Activated CD4-positive, CD25-positive, alpha-beta regulatory T cell treated with anti-CD3 and anti-CD28 coated beads, Interleukin-2, amount 50 U/mL, for 16 hours (primary cell): ENCODE data around the gene GPR35.

Source experiments
- DNase-seq: peaks from one replicate; pipeline ENCODE4 v3.0.0-alpha.2; 2020; ENCODE audit warnings: low read depth, low spot score

Gene GPR35

DNA sequence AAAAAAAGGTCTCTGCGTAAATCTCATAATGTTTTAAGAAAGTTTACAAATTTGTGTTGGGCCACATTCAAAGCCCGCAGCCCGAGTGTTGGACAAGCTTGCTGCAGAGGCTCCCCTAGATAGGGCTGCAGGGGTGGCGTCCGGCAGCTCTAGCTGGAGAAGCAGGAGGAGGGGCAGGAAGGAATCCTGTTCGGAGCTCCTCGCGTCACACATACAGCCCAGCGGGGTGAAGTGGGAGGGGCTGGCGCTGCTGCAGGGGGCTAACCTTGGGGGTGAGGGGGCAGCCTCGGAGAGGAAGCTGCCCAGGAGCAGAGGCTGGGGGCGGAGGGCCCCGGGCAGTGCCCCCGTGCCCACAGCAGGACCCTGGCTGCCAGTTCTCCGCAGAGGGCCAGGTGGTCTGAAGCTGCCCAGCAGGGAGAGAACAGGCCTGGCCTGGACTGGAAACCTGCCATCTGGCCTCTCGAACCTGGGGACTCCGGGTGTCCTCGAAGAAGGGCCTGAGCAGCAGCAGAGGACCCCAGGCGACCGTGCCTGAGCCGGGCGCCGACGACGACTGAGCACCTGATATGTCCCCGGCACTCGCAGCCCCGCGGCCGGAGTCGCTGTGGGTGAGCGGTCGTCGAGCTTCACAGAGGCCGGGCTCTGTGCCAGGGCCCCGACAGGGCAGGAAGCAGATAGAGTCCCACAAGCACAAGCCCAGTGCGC lies 2.6 kb upstream of the GPR35 start:
- no peak for DNase-seq

DNA sequence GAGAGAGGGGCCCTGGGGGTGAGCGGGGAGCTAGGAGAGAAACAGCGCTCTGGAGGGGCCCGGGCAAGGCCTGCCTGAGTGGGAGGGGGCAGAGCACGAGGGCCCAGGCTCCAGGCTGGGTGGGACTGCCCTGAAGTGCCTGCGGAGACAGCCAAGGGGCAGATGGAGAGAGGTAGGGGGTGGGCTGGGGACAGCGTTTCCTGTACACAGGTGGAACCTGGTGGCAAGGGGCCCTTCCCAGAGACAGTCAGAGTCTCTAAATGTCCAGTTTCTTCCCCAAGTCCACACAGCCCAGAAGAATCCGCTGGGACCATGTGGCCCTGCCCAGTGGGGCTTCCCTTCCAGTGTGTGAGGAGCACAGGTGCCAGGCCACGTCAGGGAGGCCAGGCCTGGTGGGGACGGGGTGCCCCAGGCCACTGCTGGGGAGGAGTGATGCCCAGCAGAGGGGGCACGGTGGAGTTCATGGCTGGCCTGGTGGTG lies 1.7 kb upstream of the GPR35 start:
- DNase-seq, result no peak

DNA sequence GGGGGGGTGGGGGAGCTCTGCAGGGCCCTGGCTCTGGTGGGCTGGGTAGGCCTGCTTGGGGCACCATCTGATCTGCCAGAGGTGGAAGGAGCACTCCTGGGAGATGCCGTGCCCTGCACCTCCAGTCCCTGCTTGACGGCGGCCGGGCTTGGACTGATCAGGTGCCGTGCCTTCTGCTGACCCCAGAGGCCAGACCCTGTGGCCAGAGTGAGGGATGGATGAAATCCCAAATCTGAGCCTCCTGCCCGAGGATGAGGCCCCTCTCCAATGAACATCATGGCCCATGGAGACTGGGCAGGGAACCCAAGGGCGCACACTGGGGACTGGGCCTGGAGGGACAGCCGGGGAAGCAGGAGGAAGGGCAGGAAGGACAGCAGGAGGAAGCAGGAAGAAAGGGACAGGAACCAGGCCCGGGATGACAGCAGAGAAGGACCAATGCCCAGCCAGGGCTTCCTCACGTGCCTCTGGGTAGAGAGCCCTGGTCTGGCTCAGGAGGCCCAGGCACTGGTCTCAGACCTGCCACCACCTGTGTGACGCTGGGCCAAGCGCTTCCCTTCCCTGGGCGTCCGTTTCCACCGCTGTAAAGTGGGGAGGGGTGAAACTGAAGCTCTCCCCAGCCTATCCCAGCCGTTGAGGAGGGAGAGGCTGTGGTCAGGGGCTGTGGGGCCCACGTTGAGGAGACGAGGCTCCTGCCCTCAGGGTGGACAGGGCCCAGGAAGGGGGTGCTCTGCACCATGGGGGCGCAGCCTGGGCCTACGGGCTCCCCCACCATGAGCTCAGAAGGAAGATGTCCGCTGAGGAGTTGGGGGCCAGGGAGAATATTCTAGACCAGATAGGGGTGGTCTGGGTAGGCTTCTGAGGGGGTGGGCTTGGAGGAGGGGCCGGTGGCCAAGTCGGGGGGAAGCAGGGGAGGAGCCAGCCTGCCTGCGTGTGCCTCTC lies 1.0 kb upstream of the GPR35 start:
- no peak for DNase-seq

DNA sequence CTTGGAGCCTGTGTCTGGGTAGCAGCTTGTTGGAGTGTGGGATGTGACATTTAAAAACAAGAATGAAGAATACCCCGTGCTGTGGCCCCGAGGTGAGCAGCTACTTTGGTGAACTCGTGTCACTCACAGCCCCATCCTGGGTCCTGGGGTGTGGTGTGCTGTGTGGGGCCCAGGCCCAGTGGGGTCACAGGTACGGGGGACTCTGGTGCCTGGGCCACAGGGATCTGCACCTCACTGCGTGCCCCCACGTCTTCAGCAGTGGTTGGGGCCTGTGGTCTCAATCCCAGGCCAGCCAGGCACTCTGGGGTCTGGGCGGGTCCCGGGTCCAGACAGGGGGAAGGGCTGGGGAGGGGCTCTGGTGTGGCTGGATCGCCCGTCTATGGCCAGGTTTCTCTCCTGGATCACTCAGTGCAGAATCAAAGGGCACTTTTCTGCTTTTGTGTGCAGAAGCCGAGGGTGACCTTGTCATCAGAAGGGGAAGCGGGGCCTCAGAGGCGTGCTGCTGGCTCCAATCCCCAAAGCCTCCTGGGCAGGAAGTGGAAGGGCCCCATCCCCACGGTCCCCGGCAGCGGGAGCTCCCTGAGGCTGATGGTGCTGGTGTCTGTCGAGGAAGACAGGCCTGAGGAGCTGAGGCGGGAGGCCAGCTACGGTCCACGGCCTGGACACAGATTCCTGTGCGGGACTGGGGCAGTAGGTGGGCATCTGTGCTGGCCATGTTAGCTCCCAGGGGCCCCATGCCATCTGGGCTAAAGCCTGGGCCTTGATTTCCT lies 1.4 kb downstream of the GPR35 start:
- no peak for DNase-seq

DNA sequence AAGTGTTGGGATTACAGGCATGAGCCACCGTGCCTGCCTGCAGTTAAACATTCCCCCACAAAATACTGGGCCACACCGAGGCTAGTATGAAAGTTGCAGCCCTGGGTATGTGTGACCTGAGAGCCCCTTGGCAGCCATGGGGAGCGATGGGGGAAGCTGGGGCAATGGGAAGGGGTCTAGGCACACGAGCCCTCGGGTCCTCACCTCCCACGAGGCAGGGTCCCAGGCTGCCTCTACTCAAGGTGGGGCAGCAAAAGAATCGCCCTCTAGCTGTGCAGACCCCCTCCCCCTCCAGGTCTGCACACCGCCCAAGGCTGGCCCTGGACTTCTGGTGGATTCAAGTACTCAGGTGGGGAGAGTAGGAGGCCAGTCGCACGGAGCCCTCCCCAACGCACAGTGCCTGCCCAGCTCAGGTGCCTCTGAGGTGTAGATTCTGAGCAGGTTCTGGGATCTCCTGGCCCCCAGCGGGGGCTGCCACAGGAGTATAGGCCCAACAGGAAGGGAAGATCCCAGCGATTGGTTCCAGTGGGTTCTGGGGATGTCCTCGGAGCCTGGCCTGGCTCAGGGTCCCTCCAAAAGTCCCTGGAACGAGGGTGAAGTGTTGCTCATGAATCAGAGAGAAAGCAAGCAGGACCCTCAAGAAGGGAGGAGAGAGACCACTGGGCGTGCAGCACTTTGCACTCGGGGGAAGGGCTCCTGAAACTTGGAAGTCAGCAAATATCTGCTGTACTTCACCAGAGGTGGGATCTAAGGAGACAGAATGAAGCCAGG lies 2.6 kb downstream of the GPR35 start:
- no peak for DNase-seq

DNA sequence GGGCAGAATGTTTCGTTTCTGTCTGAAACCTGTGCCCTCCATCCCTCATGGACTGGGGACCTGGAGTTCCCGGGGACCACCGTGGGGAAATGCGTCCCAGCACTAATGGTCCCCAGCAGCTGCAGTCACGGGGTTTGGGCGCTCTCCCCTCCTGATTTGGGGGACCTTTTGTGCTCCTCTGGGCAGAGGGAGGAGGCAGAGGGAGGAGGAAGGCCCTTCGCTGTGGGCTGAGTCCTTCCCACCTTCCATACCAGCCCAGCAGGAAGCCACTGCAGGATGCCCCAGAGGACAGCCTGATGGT lies 3.2 kb downstream of the GPR35 start:
- DNase-seq, result no peak

DNA sequence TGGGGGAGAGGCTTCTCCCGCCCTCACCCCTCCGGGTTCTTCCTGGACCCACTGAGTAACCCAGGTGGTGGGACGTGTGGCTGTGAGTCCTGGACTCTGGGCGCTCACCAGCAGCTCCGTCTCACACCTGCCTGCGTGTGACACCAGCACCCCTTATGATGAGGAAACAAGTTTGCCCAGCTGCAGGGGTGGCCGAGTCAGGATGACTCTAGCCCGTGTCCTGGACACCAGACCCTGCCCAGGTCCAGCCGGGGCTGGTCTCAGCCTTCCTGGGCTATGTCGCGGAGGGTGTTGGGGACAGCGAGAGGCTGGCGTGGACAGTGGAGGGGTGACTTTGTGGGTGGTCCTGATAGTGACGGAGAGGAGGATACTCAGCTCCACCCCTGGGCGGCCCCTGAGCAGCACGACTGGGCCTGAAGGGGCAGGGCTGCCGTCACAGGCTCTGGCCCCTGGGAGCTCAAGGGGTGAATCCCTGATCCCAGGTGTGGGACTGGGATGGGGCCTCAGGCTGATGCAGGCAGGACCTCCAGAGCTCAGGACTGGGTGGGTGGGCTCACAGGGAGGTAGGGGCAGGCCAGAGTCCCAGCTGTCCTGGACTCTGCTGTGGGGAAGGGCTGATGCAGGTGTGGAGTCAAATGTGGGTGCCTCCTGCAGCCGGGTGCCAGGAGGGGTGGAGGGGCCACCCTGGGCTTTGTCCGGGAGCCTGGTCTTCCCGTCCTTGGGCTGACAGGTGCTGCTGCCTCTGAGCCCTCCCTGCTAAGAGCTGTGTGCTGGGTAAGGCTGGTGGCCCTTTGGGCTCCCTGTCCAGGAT lies 3.7 kb downstream of the GPR35 start:
- DNase-seq, result no peak

DNA sequence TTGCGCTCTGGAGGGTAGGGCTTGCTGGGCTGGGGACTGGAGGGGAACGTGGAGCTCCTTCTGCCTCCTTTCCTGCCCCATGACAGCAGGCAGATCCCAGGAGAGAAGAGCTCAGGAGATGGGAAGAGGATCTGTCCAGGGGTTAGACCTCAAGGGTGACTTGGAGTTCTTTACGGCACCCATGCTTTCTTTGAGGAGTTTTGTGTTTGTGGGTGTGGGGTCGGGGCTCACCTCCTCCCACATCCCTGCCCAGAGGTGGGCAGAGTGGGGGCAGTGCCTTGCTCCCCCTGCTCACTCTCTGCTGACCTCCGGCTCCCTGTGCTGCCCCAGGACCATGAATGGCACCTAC lies 4.3 kb downstream of the GPR35 start:
- DNase-seq, result no peak

DNA sequence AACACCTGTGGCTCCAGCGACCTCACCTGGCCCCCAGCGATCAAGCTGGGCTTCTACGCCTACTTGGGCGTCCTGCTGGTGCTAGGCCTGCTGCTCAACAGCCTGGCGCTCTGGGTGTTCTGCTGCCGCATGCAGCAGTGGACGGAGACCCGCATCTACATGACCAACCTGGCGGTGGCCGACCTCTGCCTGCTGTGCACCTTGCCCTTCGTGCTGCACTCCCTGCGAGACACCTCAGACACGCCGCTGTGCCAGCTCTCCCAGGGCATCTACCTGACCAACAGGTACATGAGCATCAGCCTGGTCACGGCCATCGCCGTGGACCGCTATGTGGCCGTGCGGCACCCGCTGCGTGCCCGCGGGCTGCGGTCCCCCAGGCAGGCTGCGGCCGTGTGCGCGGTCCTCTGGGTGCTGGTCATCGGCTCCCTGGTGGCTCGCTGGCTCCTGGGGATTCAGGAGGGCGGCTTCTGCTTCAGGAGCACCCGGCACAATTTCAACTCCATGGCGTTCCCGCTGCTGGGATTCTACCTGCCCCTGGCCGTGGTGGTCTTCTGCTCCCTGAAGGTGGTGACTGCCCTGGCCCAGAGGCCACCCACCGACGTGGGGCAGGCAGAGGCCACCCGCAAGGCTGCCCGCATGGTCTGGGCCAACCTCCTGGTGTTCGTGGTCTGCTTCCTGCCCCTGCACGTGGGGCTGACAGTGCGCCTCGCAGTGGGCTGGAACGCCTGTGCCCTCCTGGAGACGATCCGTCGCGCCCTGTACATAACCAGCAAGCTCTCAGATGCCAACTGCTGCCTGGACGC lies 4.9 kb downstream of the GPR35 start:
- DNase-seq, result no peak

DNA sequence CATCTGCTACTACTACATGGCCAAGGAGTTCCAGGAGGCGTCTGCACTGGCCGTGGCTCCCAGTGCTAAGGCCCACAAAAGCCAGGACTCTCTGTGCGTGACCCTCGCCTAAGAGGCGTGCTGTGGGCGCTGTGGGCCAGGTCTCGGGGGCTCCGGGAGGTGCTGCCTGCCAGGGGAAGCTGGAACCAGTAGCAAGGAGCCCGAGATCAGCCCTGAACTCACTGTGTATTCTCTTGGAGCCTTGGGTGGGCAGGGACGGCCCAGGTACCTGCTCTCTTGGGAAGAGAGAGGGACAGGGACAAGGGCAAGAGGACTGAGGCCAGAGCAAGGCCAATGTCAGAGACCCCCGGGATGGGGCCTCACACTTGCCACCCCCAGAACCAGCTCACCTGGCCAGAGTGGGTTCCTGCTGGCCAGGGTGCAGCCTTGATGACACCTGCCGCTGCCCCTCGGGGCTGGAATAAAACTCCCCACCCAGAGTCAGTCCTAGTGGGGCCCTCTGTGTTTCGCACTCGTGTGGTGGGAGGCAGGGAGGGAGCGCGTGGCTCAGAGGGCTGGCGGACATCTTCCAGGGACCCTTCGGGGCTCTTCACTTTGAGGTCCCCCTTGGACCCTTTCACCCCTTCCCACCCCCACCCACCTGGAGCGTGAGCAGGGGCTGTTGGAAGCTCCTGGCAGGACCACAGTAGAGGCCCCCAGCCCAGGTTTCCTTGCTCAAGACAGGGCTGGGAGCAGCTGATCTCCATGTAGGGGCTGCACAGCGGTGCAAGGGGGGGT lies 5.7 kb downstream of the GPR35 start:
- DNase-seq, result no peak

DNA sequence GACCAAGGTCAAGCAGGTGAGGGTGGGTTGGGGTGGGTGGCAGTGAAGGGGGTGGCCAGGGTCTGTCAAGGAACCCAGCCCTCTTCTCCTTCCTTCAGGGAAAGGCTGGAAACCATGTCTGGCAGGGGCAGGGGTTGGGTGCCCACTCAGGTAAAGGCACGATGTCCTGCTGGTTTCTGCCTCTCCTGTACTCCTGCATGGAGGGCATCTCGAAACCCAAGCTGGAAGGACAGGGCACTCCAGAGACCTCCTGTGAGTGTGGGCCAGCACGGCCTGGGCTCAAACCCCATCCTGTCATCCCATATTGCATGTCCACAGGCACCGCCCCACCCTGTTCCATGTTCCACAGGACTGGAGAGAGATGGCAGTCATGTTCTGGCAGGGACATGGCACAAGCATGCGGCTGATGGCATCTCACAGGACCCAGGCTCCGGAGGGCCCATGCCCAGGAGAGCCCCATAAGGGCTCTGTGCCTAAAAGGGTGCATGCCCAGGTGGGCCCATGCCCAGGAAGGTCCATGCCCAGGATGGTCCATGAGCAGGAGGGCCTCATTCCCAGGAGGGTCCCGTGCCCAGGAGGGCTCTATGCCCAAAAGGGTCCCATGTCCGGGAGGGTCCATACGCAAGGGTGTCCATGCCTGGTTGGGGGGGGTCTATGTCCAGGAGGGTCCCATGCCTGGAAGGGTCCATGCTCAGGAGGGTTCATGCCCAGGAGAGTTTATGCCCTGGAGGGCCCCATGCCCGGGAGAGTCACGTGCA lies 6.4 kb downstream of the GPR35 start:
- no peak for DNase-seq

DNA sequence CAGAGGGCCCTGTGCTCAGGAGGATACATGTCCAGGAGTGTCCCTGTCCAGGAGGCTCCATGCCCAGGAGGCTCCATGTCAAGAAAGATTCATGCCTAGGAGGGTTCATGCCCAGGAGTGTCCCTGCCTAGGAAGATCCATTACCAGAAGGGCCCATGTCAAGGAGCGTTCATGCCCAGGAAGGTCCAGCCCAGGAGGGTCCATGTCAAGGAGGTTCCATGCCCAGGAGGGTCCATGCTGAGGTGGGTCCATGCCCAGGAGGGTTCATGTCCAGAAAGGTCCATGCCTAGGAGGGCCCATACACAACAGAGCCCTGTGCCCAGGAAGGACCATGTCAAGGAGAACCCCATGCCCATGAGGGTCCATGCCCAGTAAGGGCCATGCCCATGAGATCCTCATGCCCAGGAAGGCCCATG lies 7.0 kb downstream of the GPR35 start:
- no peak for DNase-seq

DNA sequence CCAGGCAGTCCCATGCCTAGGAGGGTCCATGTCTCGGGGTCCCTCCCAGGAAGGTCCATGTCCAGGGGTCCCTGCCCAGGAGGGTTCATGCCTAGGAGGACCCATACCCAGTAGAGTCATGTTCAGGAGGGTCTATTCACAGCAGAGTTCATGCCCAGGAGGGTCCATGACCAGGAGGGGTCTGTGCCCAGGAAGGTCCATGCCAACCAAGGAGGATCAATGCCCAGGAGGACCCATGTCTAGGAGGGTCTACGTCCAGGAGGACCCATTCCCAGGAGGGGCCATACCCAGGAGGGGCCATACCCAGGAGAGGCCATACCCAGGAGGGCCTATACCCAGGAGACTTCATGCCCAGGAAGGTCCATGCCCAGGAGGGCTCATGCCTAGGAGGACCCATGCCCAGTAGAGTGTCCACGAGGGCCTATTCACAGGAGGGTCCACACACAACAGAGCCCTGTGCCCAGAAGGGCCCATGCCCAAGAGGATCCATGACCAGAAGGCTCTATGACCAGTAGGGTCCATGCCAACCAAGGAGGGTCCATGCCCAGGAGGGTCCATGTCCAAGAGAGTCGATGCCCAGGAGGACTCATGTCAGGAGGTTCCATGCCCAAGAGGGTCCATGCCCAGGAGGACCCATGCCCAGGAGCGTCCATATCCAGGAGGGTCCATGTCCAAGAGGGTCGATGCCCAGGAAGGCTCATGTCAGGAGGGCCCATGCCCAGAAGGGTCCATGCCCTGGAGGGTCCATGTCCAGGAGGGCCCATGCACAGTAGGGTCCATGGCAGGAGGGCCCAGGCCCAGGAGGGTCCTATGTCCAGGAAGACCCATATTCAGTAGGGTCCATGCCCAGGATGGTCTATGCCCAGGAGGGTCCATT lies 10.1 kb downstream of the GPR35 start:
- no peak for DNase-seq

DNA sequence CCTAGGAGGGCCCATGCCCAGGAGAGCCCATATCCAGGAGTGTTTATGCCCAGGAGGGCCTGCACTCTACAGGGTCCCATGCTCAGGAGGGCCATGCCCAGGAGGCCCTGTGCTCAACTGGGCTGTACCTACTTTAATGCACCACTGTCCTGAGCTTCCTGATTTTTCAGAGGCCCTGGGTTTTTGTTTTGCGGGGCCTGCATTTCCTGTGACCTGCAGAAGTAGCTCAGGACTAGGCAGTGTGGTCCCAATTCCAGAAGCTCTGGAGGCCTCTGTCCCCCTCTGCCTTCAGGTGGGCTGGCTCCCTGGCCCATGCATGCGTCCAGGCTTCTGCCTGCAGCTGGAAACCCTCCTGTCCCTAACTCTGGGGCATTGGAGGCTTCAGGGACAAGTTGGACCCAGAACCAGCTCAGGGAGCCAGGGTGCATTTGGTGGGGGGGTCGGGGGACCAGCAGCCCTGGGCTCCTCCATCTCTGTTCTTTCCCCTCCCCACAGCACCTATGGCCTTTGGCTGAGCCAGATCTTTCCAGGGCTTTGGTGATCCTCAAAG lies 10.8 kb downstream of the GPR35 start:
- DNase-seq, result no peak

DNA sequence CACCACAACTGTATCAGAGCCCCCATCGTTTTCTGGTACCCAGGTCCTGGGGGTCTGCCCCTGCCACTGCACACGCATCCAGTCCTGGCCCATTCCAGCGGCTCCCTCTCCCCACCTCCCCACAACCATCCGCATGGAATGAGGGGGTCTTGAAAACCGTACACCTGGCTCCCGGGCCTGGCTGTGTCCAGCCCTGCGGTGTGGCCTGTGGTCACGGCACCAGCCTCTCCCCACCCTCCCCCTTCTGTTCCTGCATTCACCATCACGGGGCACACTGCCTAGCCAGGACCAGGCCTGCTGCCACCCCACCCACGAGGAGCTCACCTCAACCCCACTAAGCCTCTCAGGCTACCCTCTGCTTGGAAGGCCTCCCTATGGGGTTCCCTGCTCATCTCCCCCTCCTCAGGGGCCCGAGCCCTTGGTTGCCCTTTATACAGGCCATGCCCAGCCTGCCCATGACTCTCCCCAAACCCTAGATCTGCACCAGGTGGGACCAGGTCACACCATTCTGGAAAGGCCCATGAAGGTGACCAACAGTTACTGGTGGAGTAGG lies 11.4 kb downstream of the GPR35 start:
- DNase-seq, result no peak

DNA sequence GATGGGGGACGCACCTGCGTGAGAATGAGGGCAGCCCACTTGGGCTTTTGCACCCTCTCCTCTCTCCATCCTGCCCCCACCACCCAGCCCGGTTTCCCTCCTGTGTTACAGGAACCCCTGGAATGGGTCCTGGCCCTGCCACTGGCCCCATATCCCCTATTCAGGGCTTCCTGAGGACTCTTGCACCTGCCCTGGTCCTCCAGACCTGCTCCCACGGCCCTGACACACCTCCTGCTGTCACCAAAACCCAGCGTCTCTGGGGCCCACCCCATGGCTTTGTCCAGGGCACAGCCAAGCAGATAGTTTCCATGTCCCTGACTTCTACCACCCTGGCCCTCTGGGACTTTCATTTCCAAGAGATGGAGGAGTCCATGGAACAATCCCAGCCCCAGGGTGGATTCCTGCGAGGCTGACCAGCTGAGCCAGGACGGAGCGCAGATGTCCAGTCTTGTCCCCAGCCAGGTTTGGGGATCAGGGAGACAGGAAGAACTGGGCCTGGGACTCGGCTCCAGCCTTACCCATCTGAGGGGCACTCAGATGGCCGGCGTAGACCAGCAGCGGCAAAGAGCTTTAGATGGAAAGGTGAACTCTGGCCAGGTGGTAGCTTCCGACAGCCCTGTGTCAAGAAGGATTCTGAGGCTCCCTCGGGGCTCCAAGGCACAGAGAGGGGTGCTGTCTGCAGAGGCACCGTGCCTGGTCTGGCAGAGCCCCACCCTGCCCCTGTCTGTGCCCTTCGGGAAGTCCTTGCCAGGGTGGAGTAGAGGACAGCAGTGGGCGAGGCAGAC lies 12.0 kb downstream of the GPR35 start:
- no peak for DNase-seq
